Astrocyte (in vitro differentiated cells and primary cell): ENCODE measurements around the gene NOL7. TPM values are rescaled to one million over a fixed set of nuclear protein-coding genes. Genes with fewer than 3 reads are reported as not detected.

Source experiments
- DNase-seq: peaks from one replicate; pipeline ENCODE4 v3.0.0-alpha.2; 2010; ENCODE audit warnings: low read depth
- FAIRE-seq: peaks from 2 replicates; lab custom pipeline; 2011; peaks lifted over from hg19 to GRCh38; lab: Jason Lieb, UNC
- H2AFZ ChIP-seq: 2 replicates; pipeline ENCODE4 v1.6.0; 2012; ENCODE audit warnings: low read depth, low read length, inconsistent platforms
- H3K27ac ChIP-seq: 2 replicates; pipeline ENCODE4 v1.5.1; 2011; ENCODE audit warnings: low read depth, low read length, inconsistent platforms
- H3K27me3 ChIP-seq: 2 replicates; pipeline ENCODE4 v1.6.0; 2011; ENCODE audit warnings: low read length, inconsistent platforms; ENCODE audit not compliant: insufficient read depth
- H3K36me3 ChIP-seq: 2 replicates; pipeline ENCODE4 v1.5.1; 2011; ENCODE audit warnings: low read length, inconsistent platforms; ENCODE audit not compliant: insufficient read depth
- H3K4me1 ChIP-seq: 2 replicates; pipeline ENCODE4 v1.5.1; 2011; ENCODE audit warnings: low read length, inconsistent platforms; ENCODE audit not compliant: insufficient read depth
- H3K4me2 ChIP-seq: 2 replicates; pipeline ENCODE4 v1.6.0; 2012; ENCODE audit warnings: low read length, inconsistent platforms
- H3K4me3 ChIP-seq: 2 replicates; pipeline ENCODE4 v1.5.1; 2011; ENCODE audit warnings: low read depth, mild to moderate bottlenecking, low read length, inconsistent platforms; ENCODE audit not compliant: insufficient read depth
- H3K79me2 ChIP-seq: 2 replicates; pipeline ENCODE4 v1.6.0; 2012; ENCODE audit warnings: mild to moderate bottlenecking, low read length, inconsistent platforms; ENCODE audit not compliant: insufficient read depth
- H3K9ac ChIP-seq: 2 replicates; pipeline ENCODE4 v1.6.0; 2012; ENCODE audit warnings: mild to moderate bottlenecking, low read length, inconsistent platforms
- H3K9me3 ChIP-seq: 2 replicates; pipeline ENCODE4 v1.5.1; 2012; ENCODE audit warnings: low read depth, mild to moderate bottlenecking, low read length, inconsistent platforms; ENCODE audit not compliant: insufficient read depth
- H4K20me1 ChIP-seq: 2 replicates; pipeline ENCODE4 v1.6.0; 2012; ENCODE audit warnings: low read length, inconsistent platforms; ENCODE audit not compliant: insufficient read depth
- H3K27ac Mint-ChIP-seq: one replicate; pipeline ENCODE4 v1.8.0; 2021; ENCODE audit warnings: mild to moderate bottlenecking, mixed read lengths; ENCODE audit not compliant: unreplicated experiment
- H3K27me3 Mint-ChIP-seq: one replicate; pipeline ENCODE4 v1.8.0; 2021; ENCODE audit warnings: low read depth, mixed read lengths; ENCODE audit not compliant: unreplicated experiment
- H3K36me3 Mint-ChIP-seq: one replicate; pipeline ENCODE4 v1.8.0; 2021; ENCODE audit warnings: low read depth, mixed read lengths; ENCODE audit not compliant: unreplicated experiment
- H3K4me1 Mint-ChIP-seq: one replicate; pipeline ENCODE4 v1.8.0; 2021; ENCODE audit warnings: low read depth, mixed read lengths; ENCODE audit not compliant: unreplicated experiment
- H3K4me3 Mint-ChIP-seq: one replicate; pipeline ENCODE4 v1.8.0; 2021; ENCODE audit warnings: mild to moderate bottlenecking, moderate library complexity, mixed read lengths; ENCODE audit not compliant: unreplicated experiment
- H3K9me3 Mint-ChIP-seq: one replicate; pipeline ENCODE4 v1.8.0; 2021; ENCODE audit warnings: mild to moderate bottlenecking, mixed read lengths; ENCODE audit not compliant: unreplicated experiment
- CTCF ChIP-seq: IDR thresholded peaks from 2 replicates; pipeline ENCODE4 v1.5.1; 2011; ENCODE audit warnings: low read depth, mild to moderate bottlenecking, inconsistent platforms, low read length, moderate library complexity; ENCODE audit not compliant: insufficient read depth
- EZH2 ChIP-seq: IDR thresholded peaks from 2 replicates; pipeline ENCODE4 v1.6.1; 2012; ENCODE audit warnings: mild to moderate bottlenecking, low read length, inconsistent platforms; ENCODE audit not compliant: insufficient read depth
- total RNA-seq: library from RNA; stranded (reverse); gene quantifications from 2 replicates; pipeline ENCODE4 v1.2.1, GENCODE V29; 2021

Gene NOL7
- total RNA-seq, 1 donor from 2014 or later, result 63.7 TPM

- no peak overlapping the region for H3K4me2 ChIP-seq
- H3K79me2 ChIP-seq, result no peaks in the 10 kb centered on the region
- Mint-ChIP-seq H3K36me3 (peaks cover 19% of the 10 kb centered on the region), H3K4me1 (peaks cover 2% of the 10 kb centered on the region), H3K27ac (no peak overlapping the region), H3K27me3 (no peaks in the 10 kb centered on the region), H3K4me3 (no peak overlapping the region), H3K9me3 (peaks cover 2% of the 10 kb centered on the region)
- DNase-seq (no peak), FAIRE-seq (no peak)
- H4K20me1 ChIP-seq, result no peaks in the 10 kb centered on the region
- no peak overlapping the region for H2AFZ ChIP-seq
- no peak for TF ChIP-seq EZH2
- no peak for TF ChIP-seq CTCF
- no peaks in the 10 kb centered on the region for H3K4me1 ChIP-seq
- no peak overlapping the region for H3K9ac ChIP-seq
- no peak overlapping the region for H3K4me3 ChIP-seq
- no peaks in the 10 kb centered on the region for H3K27me3 ChIP-seq
- H3K27ac ChIP-seq, result no peak overlapping the region
- no peaks in the 10 kb centered on the region for H3K9me3 ChIP-seq
- H3K36me3 ChIP-seq, result no peaks in the 10 kb centered on the region
Measured at GRCh38 chr6:13581700-13582229, 33.4 kb upstream of the NOL7 start.

GRCh38 chr6:13586603-13587542, 28.3 kb upstream of the NOL7 start:
- no peaks in the 10 kb centered on the region for H3K27me3 ChIP-seq

More at GRCh38 chr6:13586603-13587542, 28.3 kb upstream of the NOL7 start:
- Mint-ChIP-seq H3K27me3 (no peaks in the 10 kb centered on the region), H3K4me3 (no peak overlapping the region), H3K36me3 (peaks cover 17% of the 10 kb centered on the region), H3K9me3 (no peaks in the 10 kb centered on the region), H3K4me1 (peaks cover 2% of the 10 kb centered on the region), H3K27ac (no peak overlapping the region)
- Histone ChIP-seq H3K9me3 (no peaks in the 10 kb centered on the region), H3K36me3 (no peaks in the 10 kb centered on the region), H3K4me2 (no peak overlapping the region), H3K9ac (no peak overlapping the region), H4K20me1 (no peaks in the 10 kb centered on the region), H3K4me3 (no peak overlapping the region), H3K4me1 (no peaks in the 10 kb centered on the region), H2AFZ (no peak overlapping the region), H3K27ac (no peak overlapping the region), H3K79me2 (no peaks in the 10 kb centered on the region)
- FAIRE-seq, result no peak
- peak; percentile 30 for DNase-seq
- no peak for TF ChIP-seq CTCF
- no peak for TF ChIP-seq EZH2
